Activated B cell treated with CpG ODN at 0.5 μM for 24 hours (primary cell): Measurements from ENCODE around the gene SYT11. TPM values are rescaled to one million over a fixed set of nuclear protein-coding genes. Genes with fewer than 3 reads are reported as not detected.

Experiments used
- ATAC-seq: fragments of 200-7000 bp; cut with Tn5 transposase; one replicate; pipeline ENCODE4 v1.10.0; 2021; ENCODE audit warnings: low read depth, mild to moderate bottlenecking, moderate library complexity
- CTCF ChIA-PET: fragments of 350-600 bp; sonication (Branson Sonifier 250); formaldehyde crosslinking; loops from one replicate; lab custom pipeline; 2021; ENCODE audit warnings: antibody characterized with exemption; lab: Charles Lee
- POLR2A ChIA-PET: fragments of 350-600 bp; sonication (Branson Sonifier 250); formaldehyde crosslinking; loops from one replicate; lab custom pipeline; 2021; ENCODE audit warnings: antibody characterized with exemption; lab: Charles Lee
- DNase-seq: peaks from one replicate; pipeline ENCODE4 v3.0.0; 2022
- H3K27ac Mint-ChIP-seq: one replicate; pipeline ENCODE4 v1.8.0; 2020; ENCODE audit warnings: mixed read lengths
- H3K27me3 Mint-ChIP-seq: one replicate; pipeline ENCODE4 v1.8.0; 2021; ENCODE audit warnings: mixed read lengths
- H3K36me3 Mint-ChIP-seq: one replicate; pipeline ENCODE4 v1.8.0; 2021; ENCODE audit warnings: low read depth, mixed read lengths
- H3K4me1 Mint-ChIP-seq: one replicate; pipeline ENCODE4 v1.8.0; 2021; ENCODE audit warnings: mixed read lengths
- H3K4me3 Mint-ChIP-seq: one replicate; pipeline ENCODE4 v1.8.0; 2020; ENCODE audit warnings: mild to moderate bottlenecking, mixed read lengths
- H3K9me3 Mint-ChIP-seq: one replicate; pipeline ENCODE4 v1.8.0; 2020; ENCODE audit warnings: mixed read lengths
- CTCF ChIP-seq: fragments of 200-600 bp; IDR thresholded peaks from one replicate; pipeline ENCODE4 v1.8.0; 2022; ENCODE audit warnings: antibody characterized with exemption, mild to moderate bottlenecking
- intact Hi-C: fragments of 100-400 bp; cut with micrococcal nuclease; formaldehyde crosslinking; loops from one replicate; pipeline ENCODE4 v1.15.1; 2024
- total RNA-seq: library from RNA; stranded (reverse); gene quantifications from 2 replicates; pipeline ENCODE4 v1.2.3, GENCODE V29; 2022

SYT11 gene
- total RNA-seq, 1 donor from 2014 or later = 3.7 TPM

GRCh38 chr1:155931332-155932038, 72.1 kb downstream of the SYT11 start:
- Mint-ChIP-seq H3K9me3 (no peaks in the 10 kb centered on the region), H3K27ac (peak overlapping the region; percentile 30), H3K36me3 (peaks cover 61% of the 10 kb centered on the region), H3K4me3 (peak overlapping the region; percentile 19), H3K4me1 (peaks cover 30% of the 10 kb centered on the region), H3K27me3 (no peaks in the 10 kb centered on the region)
- ChIA-PET CTCF (interaction anchor here (1.0 to 5.7 kb wide), 2 partner anchors 59 to 135 kb away, joined by 3 to 52 read pairs; no protein-coding TSS in a partner anchor), POLR2A (interaction anchor here (0.6 to 1.5 kb wide), 12 partner anchors 11 to 577 kb away, joined by 3 to 17 read pairs (median 4); partner anchors contain the start of gene ARHGEF2)
- intact Hi-C loops = no loop called here
- DNase-seq = peak; percentile 1
- ATAC-seq = no peak
- no peak for TF ChIP-seq CTCF

- TF ChIP-seq CTCF = no peak
- POLR2A ChIA-PET = interaction anchor here (0.9 to 1.0 kb wide), 3 partner anchors 12 to 57 kb away, joined by 3 to 12 read pairs (median 5); no protein-coding TSS in a partner anchor
- peaks cover 55% of the 10 kb centered on the region for H3K36me3 Mint-ChIP-seq
- CTCF ChIA-PET = interaction anchor here (1.2 to 5.7 kb wide), 2 partner anchors 58 to 134 kb away, joined by 4 to 52 read pairs; no protein-coding TSS in a partner anchor
- H3K4me3 Mint-ChIP-seq = peak overlapping the region; percentile 19
- H3K27ac Mint-ChIP-seq = no peak overlapping the region
- no peak for ATAC-seq
- intact Hi-C loops = no loop called here
- H3K27me3 Mint-ChIP-seq = no peaks in the 10 kb centered on the region
- H3K4me1 Mint-ChIP-seq = peaks cover 30% of the 10 kb centered on the region
- H3K9me3 Mint-ChIP-seq = no peaks in the 10 kb centered on the region
- no peak for DNase-seq
Observed at GRCh38 chr1:155932081-155932480, 72.7 kb downstream of the SYT11 start.

GRCh38 chr1:155932487-155932886, 73.1 kb downstream of the SYT11 start:
- DNase-seq (no peak), ATAC-seq (no peak)
- peaks cover 51% of the 10 kb centered on the region for H3K36me3 Mint-ChIP-seq
- H3K4me1 Mint-ChIP-seq = peaks cover 30% of the 10 kb centered on the region
- intact Hi-C loops = no loop called here
- no peaks in the 10 kb centered on the region for H3K27me3 Mint-ChIP-seq
- CTCF ChIA-PET = interaction anchor here (1.2 to 5.7 kb wide), 2 partner anchors 58 to 134 kb away, joined by 4 to 52 read pairs; no protein-coding TSS in a partner anchor
- H3K27ac Mint-ChIP-seq = no peak overlapping the region
- no peak for TF ChIP-seq CTCF
- no peaks in the 10 kb centered on the region for H3K9me3 Mint-ChIP-seq
- H3K4me3 Mint-ChIP-seq = no peak overlapping the region
- POLR2A ChIA-PET = interaction anchor here (0.6 to 3.8 kb wide), 5 partner anchors 12 to 285 kb away, joined by 3 to 52 read pairs (median 5); partner anchors contain the start of gene GON4L

GRCh38 chr1:155933591-155934096, 74.3 kb downstream of the SYT11 start:
- CTCF ChIA-PET = interaction anchor here (0.9 to 5.7 kb wide), 6 partner anchors 12 to 56 kb away, joined by 3 to 52 read pairs (median 6); partner anchors contain the start of gene ARHGEF2
- ATAC-seq (no peak), DNase-seq (no peak)
- H3K36me3 Mint-ChIP-seq = peaks cover 39% of the 10 kb centered on the region
- H3K9me3 Mint-ChIP-seq = no peaks in the 10 kb centered on the region
- H3K27me3 Mint-ChIP-seq = no peaks in the 10 kb centered on the region
- POLR2A ChIA-PET = interaction anchor here (0.6 to 3.8 kb wide), 20 partner anchors 10 to 818 kb away, joined by 3 to 85 read pairs (median 5); partner anchors contain the start of genes ARHGEF2, GON4L, HDGF and PMF1
- H3K4me1 Mint-ChIP-seq = peaks cover 38% of the 10 kb centered on the region
- no peak for TF ChIP-seq CTCF
- H3K4me3 Mint-ChIP-seq = no peak overlapping the region
- intact Hi-C loops = loop anchor here (1.0 kb wide), 8 partner anchors 13 to 405 kb away; partner anchors contain the start of genes ARHGEF2, CCT3, LAMTOR2 and RIT1
- H3K27ac Mint-ChIP-seq = no peak overlapping the region
